Measurements from ENCODE around the gene SOCS4.
"Not testable (repeated sequence)": the region's sequence is repeated elsewhere in the genome, so short reads cannot be mapped to it uniquely, and the experiment has no call there.

Gene SOCS4

DNA sequence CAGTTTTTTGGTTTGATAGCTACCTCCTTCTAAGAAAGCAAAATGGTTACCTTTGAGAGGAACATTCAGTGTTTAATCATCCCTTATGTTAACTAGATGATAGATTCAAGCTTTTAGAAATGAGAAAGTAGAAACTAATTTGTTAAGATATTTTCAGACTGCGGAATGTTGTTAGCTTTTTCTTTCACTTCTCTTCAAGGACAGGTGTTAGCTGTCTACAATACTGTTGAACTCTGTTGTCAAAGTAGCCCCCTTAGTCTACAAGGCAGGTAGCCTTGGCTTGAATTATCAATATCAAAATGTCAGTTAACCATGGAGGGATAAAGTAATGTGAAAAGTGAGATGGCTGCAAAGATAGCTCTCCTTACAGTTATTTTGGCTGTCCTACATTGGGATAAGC, 39.2 kb downstream of the SOCS4 start:
- Histone ChIP-seq H2AFZ (ENCODE audit: low read length, unreplicated experiment) (no peak overlapping the region), H3K27ac (ENCODE audit: low read depth, low read length) (no peak overlapping the region), H3K79me2 (ENCODE audit: control insufficient read depth, insufficient read depth, low read length, unreplicated experiment) (peaks cover 17% of the 10 kb centered on the region), H3K27me3 (ENCODE audit: insufficient read depth, low read length) (no peaks in the 10 kb centered on the region), H3K4me1 (ENCODE audit: control insufficient read depth, insufficient read depth, low read length, unreplicated experiment) (peaks cover 18% of the 10 kb centered on the region), H3K4me3 (ENCODE audit: low read depth, low read length) (no peak overlapping the region), H3K36me3 (ENCODE audit: insufficient read depth, low read length) (peaks cover 49% of the 10 kb centered on the region)

DNA sequence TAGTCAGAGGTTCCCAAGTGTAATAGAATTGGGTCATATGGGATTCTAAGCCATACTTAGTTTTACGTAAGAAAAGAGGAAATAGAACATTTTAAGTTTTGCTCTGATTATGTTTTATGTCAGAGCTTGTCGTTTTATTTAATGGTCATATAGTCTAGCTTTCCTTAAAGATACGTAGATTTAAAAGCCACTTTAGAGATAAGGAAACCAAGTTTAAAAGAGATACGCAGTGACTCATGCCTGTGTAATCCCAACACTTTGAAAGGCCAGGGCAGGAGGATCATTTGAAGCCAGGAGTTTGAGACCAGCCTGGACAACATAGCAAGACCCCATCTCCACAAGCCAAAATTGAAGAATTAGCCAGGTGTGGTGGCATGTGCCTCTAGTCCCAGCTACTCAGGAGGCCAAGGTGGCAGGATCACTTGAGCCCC, 44.0 kb downstream of the SOCS4 start:
- Histone ChIP-seq H3K4me1 (ENCODE audit: control insufficient read depth, insufficient read depth, low read length, unreplicated experiment) (peaks cover 53% of the 10 kb centered on the region), H3K4me3 (ENCODE audit: low read depth, low read length) (no peak overlapping the region), H3K36me3 (ENCODE audit: insufficient read depth, low read length) (peaks cover 16% of the 10 kb centered on the region), H2AFZ (ENCODE audit: low read length, unreplicated experiment) (no peak overlapping the region), H3K27ac (ENCODE audit: low read depth, low read length) (peak overlapping the region; percentile 96), H3K27me3 (ENCODE audit: insufficient read depth, low read length) (no peaks in the 10 kb centered on the region), H3K79me2 (ENCODE audit: control insufficient read depth, insufficient read depth, low read length, unreplicated experiment) (no peaks in the 10 kb centered on the region)

DNA sequence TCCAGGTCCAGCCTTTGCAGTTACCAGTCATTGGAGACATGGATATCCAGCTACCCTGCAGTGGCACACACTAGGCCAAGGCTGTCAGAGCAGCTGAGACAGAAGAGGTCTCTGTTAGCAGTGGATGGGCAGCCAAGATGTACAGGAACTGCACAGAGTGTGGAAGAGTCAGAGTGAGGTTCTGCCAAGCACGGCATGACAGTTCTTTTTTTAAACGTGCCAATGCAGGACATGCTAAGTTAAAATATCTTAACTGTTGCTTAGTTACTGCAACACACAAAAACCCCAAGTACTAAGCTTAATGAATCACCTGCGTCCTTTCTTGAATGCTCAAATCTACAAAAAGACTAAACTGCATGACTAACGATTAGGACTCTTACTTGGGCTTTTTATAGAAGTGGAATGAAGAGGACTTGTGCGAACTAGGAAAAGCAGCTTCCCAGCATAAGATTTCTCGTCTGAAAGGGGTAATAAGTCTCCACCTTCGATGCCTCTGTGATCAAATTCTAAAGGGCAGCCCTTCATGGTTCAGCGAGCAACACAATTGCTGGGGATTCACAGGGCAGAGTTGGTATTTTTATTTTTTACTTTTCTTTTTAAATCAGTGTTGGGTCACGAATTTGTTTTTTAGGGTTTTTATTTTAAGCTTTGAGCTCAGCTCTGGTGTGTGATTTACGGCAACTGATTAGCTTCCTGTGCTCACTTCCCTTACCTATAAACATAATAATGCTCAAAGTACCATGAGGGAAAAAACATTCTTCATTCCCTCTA, 45.0 kb downstream of the SOCS4 start:
- Histone ChIP-seq H3K4me3 (ENCODE audit: low read depth, low read length) (no peak overlapping the region), H3K27ac (ENCODE audit: low read depth, low read length) (peak overlapping the region; percentile 96), H2AFZ (ENCODE audit: low read length, unreplicated experiment) (no peak overlapping the region), H3K36me3 (ENCODE audit: insufficient read depth, low read length) (0 out of 2 replicates have a peak, but pooled peaks cover 10% of the 10 kb centered on the region), H3K27me3 (ENCODE audit: insufficient read depth, low read length) (no peaks in the 10 kb centered on the region), H3K79me2 (ENCODE audit: control insufficient read depth, insufficient read depth, low read length, unreplicated experiment) (no peaks in the 10 kb centered on the region), H3K4me1 (ENCODE audit: control insufficient read depth, insufficient read depth, low read length, unreplicated experiment) (peaks cover 54% of the 10 kb centered on the region)

DNA sequence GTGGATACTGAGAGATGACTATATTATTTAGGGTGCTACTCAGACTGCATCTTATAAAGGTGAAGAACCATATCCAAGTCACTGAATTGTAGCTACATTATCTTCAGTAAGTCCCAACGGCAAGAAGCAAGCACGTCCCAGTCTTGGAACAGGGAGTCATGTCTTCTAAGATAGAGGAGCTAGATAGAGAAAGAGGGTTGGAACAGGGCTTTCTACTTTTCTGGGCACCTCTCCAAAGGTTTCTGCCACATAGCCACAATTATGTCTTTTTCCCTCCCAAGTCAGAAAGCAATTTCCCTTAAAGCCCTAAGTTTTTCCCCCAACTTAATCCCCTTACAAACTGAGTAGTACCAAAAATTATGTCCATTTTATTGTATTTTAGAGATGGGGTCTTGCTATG, 46.8 kb downstream of the SOCS4 start:
- no peak overlapping the region for H2AFZ ChIP-seq (ENCODE audit: low read length, unreplicated experiment)
- peaks cover 50% of the 10 kb centered on the region for H3K4me1 ChIP-seq (ENCODE audit: control insufficient read depth, insufficient read depth, low read length, unreplicated experiment)
- no peaks in the 10 kb centered on the region for H3K79me2 ChIP-seq (ENCODE audit: control insufficient read depth, insufficient read depth, low read length, unreplicated experiment)
- no peak overlapping the region for H3K27ac ChIP-seq (ENCODE audit: low read depth, low read length)
- no peak overlapping the region for H3K4me3 ChIP-seq (ENCODE audit: low read depth, low read length)
- no peaks in the 10 kb centered on the region for H3K27me3 ChIP-seq (ENCODE audit: insufficient read depth, low read length)
- H3K36me3 ChIP-seq (ENCODE audit: insufficient read depth, low read length), result 0 out of 2 replicates have a peak, but pooled peaks cover 6% of the 10 kb centered on the region

DNA sequence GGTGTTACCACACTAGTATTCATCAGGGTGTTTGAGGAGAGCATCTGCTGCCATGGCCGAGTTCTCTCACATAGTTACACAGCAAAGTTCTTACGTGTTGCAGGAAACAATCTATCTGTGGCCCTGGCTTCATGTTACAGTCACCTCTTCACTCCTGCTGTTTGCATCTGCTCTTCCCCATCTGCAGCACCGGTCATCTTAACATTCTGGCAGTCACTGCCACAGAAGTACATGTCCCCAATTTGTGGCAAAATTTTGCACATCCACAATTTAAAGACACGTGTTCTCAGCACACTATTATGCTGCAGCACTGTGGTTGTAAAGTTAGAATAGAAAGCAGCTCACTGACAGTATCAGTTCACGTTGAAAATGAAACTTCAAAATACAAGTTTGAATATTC, 47.6 kb downstream of the SOCS4 start:
- peak overlapping the region; percentile 54 for H3K4me3 ChIP-seq (ENCODE audit: low read depth, low read length)
- 0 out of 2 replicates have a peak, but pooled peaks cover 2% of the 10 kb centered on the region for H3K36me3 ChIP-seq (ENCODE audit: insufficient read depth, low read length)
- no peaks in the 10 kb centered on the region for H3K27me3 ChIP-seq (ENCODE audit: insufficient read depth, low read length)
- peaks cover 47% of the 10 kb centered on the region for H3K4me1 ChIP-seq (ENCODE audit: control insufficient read depth, insufficient read depth, low read length, unreplicated experiment)
- no peaks in the 10 kb centered on the region for H3K79me2 ChIP-seq (ENCODE audit: control insufficient read depth, insufficient read depth, low read length, unreplicated experiment)
- no peak overlapping the region for H3K27ac ChIP-seq (ENCODE audit: low read depth, low read length)
- H2AFZ ChIP-seq (ENCODE audit: low read length, unreplicated experiment), result no peak overlapping the region

DNA sequence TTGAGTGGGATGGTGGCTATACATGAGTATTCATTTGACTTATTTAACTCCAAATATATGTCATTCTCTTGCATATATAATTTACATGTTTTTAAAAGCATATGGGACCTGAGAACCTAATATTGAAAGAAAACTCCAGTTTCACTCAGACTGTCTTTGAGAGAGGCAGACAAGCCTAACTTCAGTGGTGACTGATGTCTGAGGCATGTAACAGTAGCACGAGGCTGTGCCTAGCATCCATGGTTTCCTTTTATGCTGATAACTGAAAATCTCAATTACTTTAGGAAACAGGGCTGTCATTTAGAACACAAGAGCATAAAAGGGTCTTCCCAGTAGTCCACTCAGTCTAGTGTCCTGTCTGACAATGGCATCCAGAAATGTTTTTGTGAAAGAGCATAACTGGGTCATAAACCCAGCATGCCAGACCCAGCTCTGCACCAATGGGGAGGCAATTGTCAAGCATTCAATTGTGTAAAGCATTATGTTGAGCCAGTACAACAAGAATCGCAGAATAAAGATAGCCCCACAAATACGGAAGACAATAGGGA, 48.7 kb downstream of the SOCS4 start:
- no peak overlapping the region for H3K4me3 ChIP-seq (ENCODE audit: low read depth, low read length)
- H3K36me3 ChIP-seq (ENCODE audit: insufficient read depth, low read length), result no peaks in the 10 kb centered on the region
- peak overlapping the region; percentile 19 for H2AFZ ChIP-seq (ENCODE audit: low read length, unreplicated experiment)
- no peaks in the 10 kb centered on the region for H3K27me3 ChIP-seq (ENCODE audit: insufficient read depth, low read length)
- no peak overlapping the region for H3K27ac ChIP-seq (ENCODE audit: low read depth, low read length)
- peaks cover 44% of the 10 kb centered on the region for H3K4me1 ChIP-seq (ENCODE audit: control insufficient read depth, insufficient read depth, low read length, unreplicated experiment)
- no peaks in the 10 kb centered on the region for H3K79me2 ChIP-seq (ENCODE audit: control insufficient read depth, insufficient read depth, low read length, unreplicated experiment)

DNA sequence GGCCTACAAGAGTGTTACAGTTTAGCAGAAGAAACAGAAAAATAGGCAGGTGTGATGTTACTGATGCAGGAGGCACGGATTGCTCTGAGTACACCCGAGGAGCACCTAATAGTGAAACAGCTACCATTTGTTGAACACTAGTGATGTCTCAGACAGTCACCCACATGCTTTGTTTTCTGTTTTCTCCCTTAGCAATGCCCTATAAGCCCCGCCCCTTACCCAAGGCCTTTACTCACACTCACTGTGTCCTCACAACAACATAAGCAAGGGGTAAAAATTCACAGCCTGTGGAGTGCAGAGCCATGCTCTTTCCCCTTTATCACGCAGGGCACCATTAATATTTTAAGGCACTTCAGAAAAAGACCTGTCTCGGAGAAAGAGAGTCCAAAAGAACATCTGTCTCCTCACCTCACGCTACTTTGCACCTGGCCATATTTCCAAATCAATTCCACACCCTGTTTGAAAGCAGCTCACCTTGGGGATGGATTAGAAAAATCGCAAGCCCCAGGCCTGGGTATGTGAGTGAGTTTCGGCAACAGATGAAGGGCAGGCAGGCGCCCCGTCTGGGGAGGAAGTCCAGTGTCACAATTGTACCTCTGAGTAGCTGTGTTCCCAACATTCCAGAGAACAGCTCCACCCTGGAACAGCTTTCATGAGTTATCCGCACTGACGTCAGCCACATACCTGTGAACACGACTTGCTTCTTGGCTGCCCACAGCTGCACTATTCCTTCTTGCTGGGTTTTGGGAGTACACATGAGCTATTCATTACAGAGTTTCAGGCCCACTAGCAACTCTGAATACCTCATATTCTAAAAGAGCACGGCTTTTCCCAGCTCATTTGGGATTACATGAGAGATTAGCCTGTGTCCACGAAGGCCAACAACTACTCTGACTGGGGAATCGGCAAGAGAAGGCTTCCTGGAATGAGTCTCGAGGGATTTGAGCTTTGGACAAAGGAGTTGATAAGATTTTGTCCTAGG, 50.4 kb downstream of the SOCS4 start:
- H3K79me2 ChIP-seq (ENCODE audit: control insufficient read depth, insufficient read depth, low read length, unreplicated experiment), result no peaks in the 10 kb centered on the region
- no peaks in the 10 kb centered on the region for H3K36me3 ChIP-seq (ENCODE audit: insufficient read depth, low read length)
- H3K27ac ChIP-seq (ENCODE audit: low read depth, low read length), result no peak overlapping the region
- no peaks in the 10 kb centered on the region for H3K27me3 ChIP-seq (ENCODE audit: insufficient read depth, low read length)
- H3K4me3 ChIP-seq (ENCODE audit: low read depth, low read length), result no peak overlapping the region
- H3K4me1 ChIP-seq (ENCODE audit: control insufficient read depth, insufficient read depth, low read length, unreplicated experiment), result peaks cover 27% of the 10 kb centered on the region
- no peak overlapping the region for H2AFZ ChIP-seq (ENCODE audit: low read length, unreplicated experiment)

DNA sequence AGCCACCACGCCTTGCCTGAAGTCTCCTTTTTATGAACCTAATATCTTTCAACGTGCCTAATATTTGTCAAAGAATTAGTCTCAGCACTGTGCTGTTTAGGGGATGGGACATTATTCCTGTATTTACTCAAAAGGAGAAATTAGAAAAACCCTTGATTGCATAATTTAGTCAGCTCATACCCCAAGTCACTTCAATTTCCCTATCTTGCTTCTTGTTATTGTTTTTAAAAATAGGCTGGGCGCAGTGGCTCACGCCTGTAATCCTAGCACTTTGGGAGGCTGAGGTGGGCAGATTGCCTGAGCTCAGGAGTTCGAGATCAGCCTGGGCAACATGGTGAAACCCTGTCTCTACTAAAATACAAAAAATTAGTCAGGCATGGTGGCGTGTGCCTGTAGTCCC, 52.9 kb downstream of the SOCS4 start:
- H3K4me1 ChIP-seq (ENCODE audit: control insufficient read depth, insufficient read depth, low read length, unreplicated experiment); H3K4me3 ChIP-seq (ENCODE audit: low read depth, low read length); H3K36me3 ChIP-seq (ENCODE audit: insufficient read depth, low read length); H3K79me2 ChIP-seq (ENCODE audit: control insufficient read depth, insufficient read depth, low read length, unreplicated experiment); H2AFZ ChIP-seq (ENCODE audit: low read length, unreplicated experiment); H3K27me3 ChIP-seq (ENCODE audit: insufficient read depth, low read length); H3K27ac ChIP-seq (ENCODE audit: low read depth, low read length): not testable (repeated sequence)

DNA sequence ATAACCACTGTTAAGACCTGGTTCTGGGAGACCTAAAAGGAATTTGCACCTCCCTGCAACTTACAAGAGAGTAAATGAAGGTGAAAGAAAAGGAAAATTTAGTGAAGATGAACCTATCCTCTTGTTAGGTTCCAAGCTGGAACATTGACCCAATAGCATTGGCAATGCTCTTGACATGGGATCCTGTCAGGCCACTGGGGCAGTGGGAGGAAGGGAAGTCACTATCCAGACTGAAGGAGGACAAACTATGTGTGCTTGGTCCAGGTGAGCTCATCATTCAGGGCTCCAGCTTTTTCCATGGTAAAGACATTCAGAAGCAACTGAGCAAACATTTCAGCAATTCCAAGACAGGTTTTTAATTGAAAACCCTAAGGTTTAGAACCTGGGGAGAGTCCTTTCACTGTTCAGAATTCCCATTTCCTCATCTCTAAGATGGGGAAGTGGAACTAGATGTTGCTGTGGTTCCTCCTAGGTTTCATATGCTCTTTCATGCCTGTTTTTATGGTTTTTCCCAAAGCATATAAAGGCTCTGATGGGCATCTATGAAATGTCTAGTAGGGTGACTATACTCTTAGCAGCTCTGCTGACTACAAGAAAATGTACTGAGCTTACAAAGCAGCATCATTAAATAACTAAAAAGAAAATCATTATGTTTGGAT, 57.5 kb downstream of the SOCS4 start:
- Histone ChIP-seq H2AFZ (ENCODE audit: low read length, unreplicated experiment) (no peak overlapping the region), H3K36me3 (ENCODE audit: insufficient read depth, low read length) (no peaks in the 10 kb centered on the region), H3K27me3 (ENCODE audit: insufficient read depth, low read length) (no peaks in the 10 kb centered on the region), H3K4me3 (ENCODE audit: low read depth, low read length) (no peak overlapping the region), H3K27ac (ENCODE audit: low read depth, low read length) (no peak overlapping the region), H3K79me2 (ENCODE audit: control insufficient read depth, insufficient read depth, low read length, unreplicated experiment) (no peaks in the 10 kb centered on the region), H3K4me1 (ENCODE audit: control insufficient read depth, insufficient read depth, low read length, unreplicated experiment) (peaks cover 4% of the 10 kb centered on the region)

DNA sequence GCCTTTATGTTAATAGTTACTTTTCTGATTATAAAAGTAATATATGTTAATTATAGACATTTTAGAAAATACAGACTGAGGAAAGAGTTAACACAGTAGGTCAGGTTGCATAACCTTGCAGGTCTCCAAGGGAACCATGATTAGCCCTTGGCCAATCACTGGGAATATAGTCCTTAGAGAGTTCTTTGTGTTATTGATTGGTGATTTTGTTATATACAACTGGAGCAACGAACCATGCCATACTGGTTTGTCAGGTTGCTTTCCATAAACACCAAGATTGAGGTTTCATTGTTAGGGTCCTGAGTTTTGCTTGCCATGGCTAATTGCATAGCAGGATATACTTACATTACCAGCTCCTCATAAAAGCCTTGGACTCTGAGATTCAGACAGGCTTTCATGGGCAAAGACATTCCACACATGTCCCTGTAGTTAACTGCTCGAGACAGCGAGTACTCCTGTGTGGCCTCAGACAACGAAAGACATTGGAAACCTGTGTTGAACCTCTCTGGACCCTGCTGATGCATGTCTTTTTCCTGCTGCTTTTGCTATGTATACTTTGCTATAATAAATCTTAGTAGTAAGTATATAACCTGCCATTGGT, 58.1 kb downstream of the SOCS4 start:
- no peak overlapping the region for H3K4me3 ChIP-seq (ENCODE audit: low read depth, low read length)
- H3K4me1 ChIP-seq (ENCODE audit: control insufficient read depth, insufficient read depth, low read length, unreplicated experiment), result peaks cover 4% of the 10 kb centered on the region
- no peak overlapping the region for H3K27ac ChIP-seq (ENCODE audit: low read depth, low read length)
- no peaks in the 10 kb centered on the region for H3K36me3 ChIP-seq (ENCODE audit: insufficient read depth, low read length)
- H3K79me2 ChIP-seq (ENCODE audit: control insufficient read depth, insufficient read depth, low read length, unreplicated experiment), result no peaks in the 10 kb centered on the region
- no peak overlapping the region for H2AFZ ChIP-seq (ENCODE audit: low read length, unreplicated experiment)
- H3K27me3 ChIP-seq (ENCODE audit: insufficient read depth, low read length), result no peaks in the 10 kb centered on the region
